ENCODE data around the gene PPP2R3A.
"Not testable (repeated sequence)": the region's sequence is repeated elsewhere in the genome, so short reads cannot be mapped to it uniquely, and the experiment has no call there.

Gene PPP2R3A

GRCh38 chr3:136105044-136105443 lies 139.5 kb downstream of the PPP2R3A start:
- DNase-seq: no peak

GRCh38 chr3:136106101-136106500 lies 140.6 kb downstream of the PPP2R3A start:
- DNase-seq: no peak

- DNase-seq: no peak
These were observed 144.0 kb downstream of the PPP2R3A start for GRCh38 chr3:136109499-136109898.

GRCh38 chr3:136110481-136110880 lies 145.0 kb downstream of the PPP2R3A start:
- no peak for DNase-seq

DNA sequence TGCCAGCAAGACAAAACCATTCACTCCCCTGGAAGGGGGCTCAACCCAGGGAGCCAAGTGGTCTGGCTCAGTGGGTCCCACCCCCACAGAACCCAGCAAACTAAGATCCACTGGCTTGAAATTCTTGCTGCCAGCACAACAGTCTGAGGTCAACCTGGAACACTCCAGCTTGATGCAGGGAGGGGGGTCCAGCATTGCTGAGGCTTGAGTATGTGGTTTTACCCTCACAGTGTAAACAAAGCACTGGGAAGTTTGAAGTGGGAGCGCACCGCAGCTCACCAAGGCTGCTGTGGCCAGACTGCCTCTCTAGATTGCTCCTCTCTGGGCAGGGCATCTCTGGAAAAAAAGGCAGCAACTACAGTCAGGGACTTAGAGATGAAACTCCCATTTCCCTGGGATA lies 148.9 kb downstream of the PPP2R3A start:
- DNase-seq: no peak

DNA sequence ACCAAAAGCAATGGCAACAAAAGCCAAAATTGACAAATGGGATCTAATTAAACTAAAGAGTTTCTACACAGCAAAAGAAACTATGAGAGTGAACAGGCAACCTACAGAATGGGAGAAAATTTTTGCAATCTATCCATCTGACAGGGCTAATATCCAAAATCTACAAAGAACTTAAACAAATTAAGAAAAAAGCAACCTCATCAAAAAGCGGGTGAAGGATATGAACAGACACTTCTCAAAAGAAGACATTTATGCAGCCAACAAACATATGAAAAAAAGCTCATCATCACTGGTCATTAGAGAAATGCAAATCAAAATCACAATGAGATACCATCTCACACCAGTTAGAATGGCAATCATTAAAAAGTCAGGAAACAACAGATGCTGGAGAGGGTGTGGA lies 153.8 kb downstream of the PPP2R3A start:
- not testable (repeated sequence) for DNase-seq

GRCh38 chr3:136119783-136120182 lies 154.3 kb downstream of the PPP2R3A start:
- not testable (repeated sequence) for DNase-seq

DNA sequence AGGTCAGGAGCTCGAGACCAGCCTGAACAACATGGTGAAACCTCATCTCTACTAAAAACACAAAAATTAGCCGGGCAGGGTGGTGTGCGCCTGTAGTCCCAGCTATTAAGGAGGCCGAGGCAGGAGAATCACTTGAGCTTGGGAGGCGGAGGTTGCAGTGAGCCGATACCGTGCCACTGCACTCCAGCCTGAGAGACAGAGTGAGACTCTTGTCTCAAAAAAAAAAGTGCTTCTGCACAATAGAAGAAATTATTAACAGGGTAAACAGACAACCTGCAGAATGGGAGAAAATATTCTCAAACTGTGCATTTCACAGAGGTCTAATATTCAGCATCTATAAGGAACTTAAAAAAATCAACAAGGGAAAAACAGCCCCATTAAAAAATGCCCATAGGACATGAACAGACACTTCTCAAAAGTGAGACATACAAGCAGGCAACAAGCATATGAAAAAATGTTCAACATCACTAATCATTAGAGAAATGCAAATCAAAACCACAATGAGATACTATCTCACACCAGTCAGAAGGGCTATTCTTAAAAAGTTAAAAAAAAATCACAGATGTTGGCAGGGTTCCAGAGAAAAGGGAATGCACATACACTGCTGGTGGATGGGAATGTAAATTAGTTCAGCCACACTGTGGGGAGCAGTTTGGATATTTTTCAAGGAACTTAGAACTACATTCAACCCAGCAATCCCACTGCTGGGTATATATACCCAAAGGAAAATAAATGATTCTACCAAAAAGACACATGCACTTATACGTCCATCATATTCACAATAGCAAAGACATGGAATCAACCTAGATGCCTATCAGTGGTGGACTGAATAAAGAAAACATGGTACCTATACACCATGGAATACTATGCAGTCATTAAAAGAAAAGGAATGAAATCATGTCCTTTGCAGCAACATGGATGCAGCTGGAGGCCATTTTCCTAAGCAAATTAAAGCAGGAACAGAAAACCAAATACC lies 155.1 kb downstream of the PPP2R3A start:
- DNase-seq: no peak

DNA sequence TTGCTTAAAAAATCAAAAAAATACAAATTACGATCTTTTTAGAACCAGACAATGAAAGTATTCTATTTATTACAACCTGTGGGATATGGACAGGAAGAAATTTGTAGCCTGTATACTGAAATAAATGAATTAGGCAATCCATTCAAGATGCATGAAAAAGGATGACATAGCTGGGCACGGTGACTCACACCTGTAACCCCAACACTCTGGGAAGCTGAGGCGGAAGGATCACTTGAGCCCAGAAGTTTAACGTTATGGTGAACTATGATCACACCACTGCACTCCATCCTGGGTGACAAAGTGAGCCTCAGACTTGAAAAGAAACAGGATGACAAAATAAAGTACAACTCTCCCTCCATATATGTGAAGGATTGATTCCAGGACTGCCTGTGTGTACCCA lies 156.5 kb downstream of the PPP2R3A start:
- no peak for DNase-seq

- not testable (repeated sequence) for DNase-seq
These were observed 166.1 kb downstream of the PPP2R3A start for GRCh38 chr3:136131647-136132046.

DNA sequence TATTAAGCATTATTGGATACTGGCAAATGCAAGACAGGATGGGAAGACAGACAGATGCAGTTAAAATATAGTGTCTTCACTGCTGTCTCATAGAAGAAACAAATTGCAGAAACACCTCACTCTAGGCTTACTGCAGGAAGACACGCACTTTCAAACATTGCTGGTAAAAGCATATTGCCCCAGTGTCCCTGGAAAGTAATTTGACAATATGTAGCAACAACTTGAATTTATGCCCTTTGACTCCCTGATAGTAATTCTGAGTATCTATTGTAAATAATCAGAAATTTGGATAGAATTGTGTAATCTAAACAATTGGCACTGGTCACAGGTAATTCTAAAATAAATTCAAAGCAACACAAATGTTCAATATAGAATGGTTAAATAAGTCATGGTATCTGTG lies 168.6 kb downstream of the PPP2R3A start:
- no peak for DNase-seq

GRCh38 chr3:136135039-136135802 lies 169.7 kb downstream of the PPP2R3A start:
- DNase-seq: no peak

DNA sequence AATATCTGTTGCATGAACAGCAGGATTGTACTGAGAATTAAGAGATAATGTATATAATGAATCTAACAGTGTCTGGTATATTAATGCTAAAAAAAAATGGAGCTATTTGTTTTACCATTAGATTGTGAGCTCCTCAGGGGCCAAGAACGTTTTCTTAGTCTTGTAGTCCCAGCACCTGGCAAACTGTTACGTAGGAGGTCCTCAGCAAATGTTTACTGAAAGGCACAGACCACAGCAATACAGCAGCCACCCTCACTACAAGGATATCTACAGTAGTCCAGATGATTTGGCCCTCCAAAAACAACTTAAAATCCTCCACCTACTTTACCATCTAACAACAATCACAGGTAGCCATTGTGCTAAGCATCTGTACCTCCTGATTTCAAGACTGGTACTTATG lies 170.9 kb downstream of the PPP2R3A start:
- DNase-seq: no peak

GRCh38 chr3:136141291-136141785 lies 175.8 kb downstream of the PPP2R3A start:
- no peak for DNase-seq

- no peak for DNase-seq
These were observed 176.4 kb downstream of the PPP2R3A start for GRCh38 chr3:136141891-136142290.

DNA sequence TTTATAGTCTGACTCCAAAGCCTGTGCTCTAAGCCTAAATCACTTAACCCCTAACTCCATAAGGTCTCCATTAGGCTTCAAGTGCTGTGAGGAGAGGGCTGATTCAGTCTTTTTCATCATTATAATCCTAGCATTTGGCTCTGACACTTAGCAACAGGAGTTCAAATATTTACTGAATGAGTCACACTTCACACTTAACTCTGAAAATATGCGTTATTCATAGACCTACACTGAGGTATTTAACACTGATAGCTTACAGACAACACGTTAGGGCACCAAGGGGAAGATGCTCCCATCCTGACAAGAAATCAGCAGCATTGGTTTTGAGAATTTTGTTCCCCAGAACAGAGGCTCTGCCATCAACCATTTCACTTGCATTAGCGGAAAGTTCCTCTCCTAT lies 177.1 kb downstream of the PPP2R3A start:
- DNase-seq: no peak

DNA sequence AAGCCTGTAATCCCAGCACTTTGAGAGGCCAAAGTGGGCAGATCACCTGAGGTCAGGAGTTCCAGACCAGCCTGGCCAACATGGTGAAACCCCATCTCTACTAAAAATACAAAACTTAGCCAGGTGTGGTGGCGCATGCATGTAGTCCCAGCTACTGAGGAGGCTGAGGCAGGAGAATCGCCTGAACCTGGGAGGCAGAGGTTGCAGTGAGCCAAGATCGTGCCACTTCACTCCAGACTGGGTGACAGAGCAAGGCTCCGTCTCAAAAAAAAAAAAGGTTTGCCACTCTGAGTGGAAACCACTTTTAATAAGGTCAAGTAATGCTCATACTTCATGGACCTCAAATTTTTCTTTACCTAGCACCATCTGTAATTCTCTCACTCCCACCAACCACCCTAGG lies 178.9 kb downstream of the PPP2R3A start:
- DNase-seq: not testable (repeated sequence)

GRCh38 chr3:136146981-136147729 lies 181.6 kb downstream of the PPP2R3A start:
- no peak for DNase-seq

DNA sequence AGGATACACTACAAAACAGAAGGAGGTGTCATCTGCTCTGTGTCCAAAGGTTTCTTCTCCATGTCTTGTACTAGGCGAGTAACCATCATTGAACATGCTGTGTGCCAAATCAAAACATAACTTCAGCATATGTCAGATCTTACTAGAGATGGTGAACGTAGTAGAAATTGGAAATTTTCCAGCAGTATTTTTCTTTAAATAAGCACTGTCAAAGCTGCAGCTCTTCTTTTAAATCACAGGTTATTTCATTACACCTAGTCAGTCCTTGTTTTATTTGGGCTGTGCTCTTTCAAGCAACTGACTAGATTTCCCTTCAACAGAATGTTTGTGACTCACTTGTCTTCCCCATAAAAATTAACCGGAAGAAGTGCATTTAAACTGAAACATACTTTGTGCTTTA lies 184.1 kb downstream of the PPP2R3A start:
- no peak for DNase-seq

- no peak for DNase-seq
These were observed 185.7 kb downstream of the PPP2R3A start for GRCh38 chr3:136151219-136151618.

DNA sequence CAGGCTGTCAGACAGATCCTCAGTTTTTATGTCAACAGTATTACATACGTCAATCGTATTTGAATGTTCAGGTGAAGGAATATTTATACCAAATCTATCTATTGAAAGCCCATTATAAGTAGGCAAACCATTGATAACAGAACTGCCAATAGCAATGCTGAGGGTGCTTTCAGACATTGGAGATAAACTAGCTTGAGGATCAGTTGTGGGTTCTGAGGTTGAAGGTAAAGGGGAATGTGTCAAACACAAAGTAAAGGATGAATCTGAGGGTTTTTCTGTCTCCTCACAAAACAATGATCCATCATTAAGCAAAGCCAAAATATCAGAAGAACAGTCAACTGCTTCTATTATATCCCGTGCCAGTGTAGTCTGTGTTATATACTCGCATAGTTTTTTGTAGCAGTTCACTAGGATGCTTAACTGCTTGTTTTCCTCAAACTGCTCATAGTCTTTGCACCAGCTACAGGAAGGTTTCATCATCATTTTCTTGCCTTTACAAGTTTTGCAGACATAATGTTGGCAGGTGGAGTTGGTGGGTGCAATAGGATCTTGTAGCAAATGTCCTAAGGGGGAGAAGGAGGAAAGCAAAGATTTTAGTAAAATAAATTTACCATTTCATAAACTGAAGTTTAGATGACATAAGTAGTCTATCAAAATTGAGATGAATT lies 186.8 kb downstream of the PPP2R3A start:
- DNase-seq: no peak

- no peak for DNase-seq
These were observed 187.4 kb downstream of the PPP2R3A start for GRCh38 chr3:136152963-136153362.
